ENCODE measurements around the gene DNAH14.
"Not testable (repeated sequence)": the region's sequence is repeated elsewhere in the genome, so short reads cannot be mapped to it uniquely, and the experiment has no call there.

Gene DNAH14

DNA sequence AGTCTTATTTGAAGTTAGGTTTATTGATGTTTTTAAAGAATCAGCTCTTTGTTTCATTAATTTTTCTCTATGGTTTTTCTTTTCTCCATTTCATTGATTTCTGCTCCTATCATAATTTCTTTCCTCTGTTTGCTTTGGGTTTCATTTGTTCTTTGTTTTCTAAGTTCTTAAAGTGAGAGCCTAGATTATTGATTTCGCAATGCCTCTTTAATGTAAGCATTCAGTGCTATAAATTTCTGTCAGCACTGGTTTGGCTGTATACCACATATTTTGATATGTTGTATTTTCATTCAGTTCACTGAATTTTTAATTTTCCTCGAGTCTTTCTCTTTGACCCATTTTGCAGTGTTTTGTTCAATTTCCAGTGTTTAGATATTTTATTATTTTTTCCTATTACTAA, 68.7 kb downstream of the DNAH14 start:
- Histone ChIP-seq H4K8ac (ENCODE audit: low read depth, low read length) (no peak overlapping the region), H3K79me1 (ENCODE audit: low read depth, low read length) (no peaks in the 10 kb centered on the region), H2BK5ac (ENCODE audit: low read length) (no peak overlapping the region), H3K23ac (ENCODE audit: low read depth, low read length, poor library complexity) (no peak overlapping the region), H2AK5ac (ENCODE audit: low read depth, low read length) (no peak overlapping the region), H3K27ac (replicated peaks; ENCODE audit: low read length) (no peak overlapping the region), H3K4ac (ENCODE audit: low read length) (no peak overlapping the region), H4K91ac (ENCODE audit: low read depth, low read length, poor library complexity) (no peak overlapping the region), H3K36me3 (replicated peaks in 1 of 2; ENCODE audit: control insufficient read depth in 2 of 2, insufficient read depth in 2 of 2, low read length in 2 of 2) (no peaks in the 10 kb centered on the region), H3K4me3 (ENCODE audit: low read length in 2 of 2) (no peak overlapping the region), H3K14ac (ENCODE audit: low read length) (no peak overlapping the region), H2BK120ac (ENCODE audit: low read depth, low read length) (no peak overlapping the region), H2AFZ (ENCODE audit: low read length) (no peak overlapping the region), H3K4me2 (ENCODE audit: insufficient read depth, low read length, poor library complexity, severe bottlenecking) (no peak overlapping the region), H3K18ac (ENCODE audit: low read length) (no peak overlapping the region), H2BK15ac (ENCODE audit: low read length) (no peak overlapping the region), H2BK12ac (ENCODE audit: low read length) (no peak overlapping the region), H3K9ac (ENCODE audit: low read depth, low read length, poor library complexity) (no peak overlapping the region), H3K4me1 (ENCODE audit: control insufficient read depth in 2 of 2, insufficient read depth in 1 of 2, low read depth in 1 of 2, low read length in 2 of 2) (no peaks in the 10 kb centered on the region), H3K9me3 (replicated peaks in 1 of 2; ENCODE audit: control insufficient read depth in 2 of 2, insufficient read depth in 1 of 2, low read depth in 1 of 2, low read length in 2 of 2) (peaks cover 0 to 7% of the 10 kb centered on the region in 2 donors), H3K27me3 (ENCODE audit: control insufficient read depth in 3 of 3, insufficient read depth in 3 of 3, low read depth in 1 of 3, low read length in 3 of 3) (no peaks in the 10 kb centered on the region)
- WGBS, 2 donors (ENCODE audit: extremely low coverage in 2 of 2, insufficient read length in 2 of 2, insufficient replicate concordance in 1 of 2): no CpG with 5 or more reads among the region's 2 CpGs
- DNase-seq (ENCODE audit: low spot score): no peak

DNA sequence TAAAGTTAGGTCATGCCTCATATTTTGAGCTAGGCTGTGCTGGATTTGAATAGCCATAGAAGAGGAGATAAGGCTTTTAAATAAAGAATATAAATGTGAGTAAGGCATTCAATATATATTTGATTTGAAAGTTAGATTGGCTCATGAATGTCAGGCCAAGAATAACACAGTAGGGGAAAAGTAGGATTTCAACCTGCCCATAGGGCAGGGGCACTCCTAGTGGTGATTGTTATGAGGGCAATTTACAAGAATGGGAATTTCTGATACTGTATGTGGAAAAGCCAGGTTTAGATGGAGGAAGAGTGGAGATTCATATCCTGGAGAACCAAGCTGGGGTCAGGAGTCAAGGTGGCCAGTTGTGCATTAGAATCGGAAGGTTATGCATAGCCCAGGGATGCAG, 74.9 kb downstream of the DNAH14 start:
- Histone ChIP-seq H2BK15ac (ENCODE audit: low read length) (no peak overlapping the region), H3K79me1 (ENCODE audit: low read depth, low read length) (no peaks in the 10 kb centered on the region), H3K36me3 (replicated peaks in 1 of 2; ENCODE audit: control insufficient read depth in 2 of 2, insufficient read depth in 2 of 2, low read length in 2 of 2) (no peaks in the 10 kb centered on the region), H3K9ac (ENCODE audit: low read depth, low read length, poor library complexity) (no peak overlapping the region), H3K9me3 (replicated peaks in 1 of 2; ENCODE audit: control insufficient read depth in 2 of 2, insufficient read depth in 1 of 2, low read depth in 1 of 2, low read length in 2 of 2) (peaks cover 0 to 10% of the 10 kb centered on the region in 2 donors), H3K14ac (ENCODE audit: low read length) (no peak overlapping the region), H2BK120ac (ENCODE audit: low read depth, low read length) (no peak overlapping the region), H4K91ac (ENCODE audit: low read depth, low read length, poor library complexity) (no peak overlapping the region), H3K27me3 (ENCODE audit: control insufficient read depth in 3 of 3, insufficient read depth in 3 of 3, low read depth in 1 of 3, low read length in 3 of 3) (no peaks in the 10 kb centered on the region), H3K4me2 (ENCODE audit: insufficient read depth, low read length, poor library complexity, severe bottlenecking) (no peak overlapping the region), H3K18ac (ENCODE audit: low read length) (no peak overlapping the region), H4K8ac (ENCODE audit: low read depth, low read length) (no peak overlapping the region), H3K23ac (ENCODE audit: low read depth, low read length, poor library complexity) (no peak overlapping the region), H3K4me3 (ENCODE audit: low read length in 2 of 2) (no peak overlapping the region), H3K4ac (ENCODE audit: low read length) (no peak overlapping the region), H2BK5ac (ENCODE audit: low read length) (no peak overlapping the region), H2AFZ (ENCODE audit: low read length) (no peak overlapping the region), H3K4me1 (ENCODE audit: control insufficient read depth in 2 of 2, insufficient read depth in 1 of 2, low read depth in 1 of 2, low read length in 2 of 2) (no peaks in the 10 kb centered on the region), H2AK5ac (ENCODE audit: low read depth, low read length) (no peak overlapping the region), H3K27ac (replicated peaks; ENCODE audit: low read length) (no peak overlapping the region), H2BK12ac (ENCODE audit: low read length) (no peak overlapping the region)
- no peak for DNase-seq (ENCODE audit: low spot score)
- no CpG with 5 or more reads among the region's 1 CpG for WGBS, 2 donors (ENCODE audit: extremely low coverage in 2 of 2, insufficient read length in 2 of 2, insufficient replicate concordance in 1 of 2)

DNA sequence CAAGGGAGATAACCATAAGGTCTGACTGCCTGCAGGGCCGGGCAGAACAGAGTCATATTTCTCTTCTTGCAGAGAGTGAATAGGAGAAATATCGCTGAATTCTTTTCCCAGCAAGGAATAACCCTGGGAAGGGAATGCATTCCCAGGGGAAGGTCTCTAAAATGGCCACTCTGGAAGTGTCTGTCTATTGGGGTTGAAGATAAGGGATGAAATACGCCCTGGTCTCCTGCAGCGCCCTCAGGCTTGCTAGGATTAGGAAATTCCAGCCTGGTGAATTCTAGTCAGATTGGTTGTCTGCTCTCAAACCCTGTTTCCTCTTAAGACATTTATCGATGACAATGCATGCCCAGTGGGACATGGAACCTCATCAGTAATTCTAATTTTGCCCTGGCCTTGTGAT, 76.9 kb downstream of the DNAH14 start:
- H3K4me3 ChIP-seq (ENCODE audit: low read length in 2 of 2); H3K9ac ChIP-seq (ENCODE audit: low read depth, low read length, poor library complexity); H3K27ac ChIP-seq (replicated peaks; ENCODE audit: low read length); H3K4me2 ChIP-seq (ENCODE audit: insufficient read depth, low read length, poor library complexity, severe bottlenecking); H2BK120ac ChIP-seq (ENCODE audit: low read depth, low read length); H3K23ac ChIP-seq (ENCODE audit: low read depth, low read length, poor library complexity); H2AFZ ChIP-seq (ENCODE audit: low read length); H4K91ac ChIP-seq (ENCODE audit: low read depth, low read length, poor library complexity); H2BK5ac ChIP-seq (ENCODE audit: low read length); H2BK12ac ChIP-seq (ENCODE audit: low read length); H3K79me1 ChIP-seq (ENCODE audit: low read depth, low read length); H3K27me3 ChIP-seq (ENCODE audit: control insufficient read depth in 3 of 3, insufficient read depth in 3 of 3, low read depth in 1 of 3, low read length in 3 of 3); H2AK5ac ChIP-seq (ENCODE audit: low read depth, low read length); H3K18ac ChIP-seq (ENCODE audit: low read length); H4K8ac ChIP-seq (ENCODE audit: low read depth, low read length); DNase-seq (ENCODE audit: low spot score); H3K14ac ChIP-seq (ENCODE audit: low read length); H3K9me3 ChIP-seq (replicated peaks in 1 of 2; ENCODE audit: control insufficient read depth in 2 of 2, insufficient read depth in 1 of 2, low read depth in 1 of 2, low read length in 2 of 2); H2BK15ac ChIP-seq (ENCODE audit: low read length); H3K4ac ChIP-seq (ENCODE audit: low read length); H3K4me1 ChIP-seq (ENCODE audit: control insufficient read depth in 2 of 2, insufficient read depth in 1 of 2, low read depth in 1 of 2, low read length in 2 of 2); H3K36me3 ChIP-seq (replicated peaks in 1 of 2; ENCODE audit: control insufficient read depth in 2 of 2, insufficient read depth in 2 of 2, low read length in 2 of 2): not testable (repeated sequence)
- no CpG with 5 or more reads among the region's 5 CpGs for WGBS, 2 donors (ENCODE audit: extremely low coverage in 2 of 2, insufficient read length in 2 of 2, insufficient replicate concordance in 1 of 2)

DNA sequence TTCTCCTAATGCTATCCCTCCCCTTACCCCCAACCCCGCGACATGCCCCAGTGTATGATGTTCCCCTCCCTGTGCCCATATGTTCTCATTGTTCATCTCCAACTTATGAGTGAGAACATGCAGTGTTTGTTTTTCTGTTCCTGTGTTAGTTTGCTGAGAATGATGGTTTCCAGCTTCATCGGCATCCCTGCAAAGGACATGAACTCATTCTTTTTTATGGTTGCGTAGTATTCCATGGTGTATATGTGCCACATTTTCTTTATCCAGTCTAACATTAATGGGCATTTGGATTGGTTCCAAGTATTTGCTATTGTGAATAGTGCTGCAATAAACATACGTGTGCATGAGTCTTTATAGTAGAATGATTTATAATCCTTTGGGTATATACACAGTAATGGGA, 78.6 kb downstream of the DNAH14 start:
- not testable (repeated sequence) for H3K14ac ChIP-seq (ENCODE audit: low read length); H4K8ac ChIP-seq (ENCODE audit: low read depth, low read length); H3K9me3 ChIP-seq (replicated peaks in 1 of 2; ENCODE audit: control insufficient read depth in 2 of 2, insufficient read depth in 1 of 2, low read depth in 1 of 2, low read length in 2 of 2); H4K91ac ChIP-seq (ENCODE audit: low read depth, low read length, poor library complexity); H3K4me2 ChIP-seq (ENCODE audit: insufficient read depth, low read length, poor library complexity, severe bottlenecking); H2BK15ac ChIP-seq (ENCODE audit: low read length); H2AFZ ChIP-seq (ENCODE audit: low read length); H3K4me3 ChIP-seq (ENCODE audit: low read length in 2 of 2); H3K27ac ChIP-seq (replicated peaks; ENCODE audit: low read length); H2BK5ac ChIP-seq (ENCODE audit: low read length); H2BK120ac ChIP-seq (ENCODE audit: low read depth, low read length); H3K4me1 ChIP-seq (ENCODE audit: control insufficient read depth in 2 of 2, insufficient read depth in 1 of 2, low read depth in 1 of 2, low read length in 2 of 2); H2BK12ac ChIP-seq (ENCODE audit: low read length); H3K79me1 ChIP-seq (ENCODE audit: low read depth, low read length); H3K4ac ChIP-seq (ENCODE audit: low read length); H3K36me3 ChIP-seq (replicated peaks in 1 of 2; ENCODE audit: control insufficient read depth in 2 of 2, insufficient read depth in 2 of 2, low read length in 2 of 2); H2AK5ac ChIP-seq (ENCODE audit: low read depth, low read length); H3K27me3 ChIP-seq (ENCODE audit: control insufficient read depth in 3 of 3, insufficient read depth in 3 of 3, low read depth in 1 of 3, low read length in 3 of 3); DNase-seq (ENCODE audit: low spot score); H3K18ac ChIP-seq (ENCODE audit: low read length); H3K9ac ChIP-seq (ENCODE audit: low read depth, low read length, poor library complexity); H3K23ac ChIP-seq (ENCODE audit: low read depth, low read length, poor library complexity)
- no CpG with 5 or more reads among the region's 5 CpGs for WGBS, 2 donors (ENCODE audit: extremely low coverage in 2 of 2, insufficient read length in 2 of 2, insufficient replicate concordance in 1 of 2)

Measured in neuronal stem cell (in vitro differentiated cells).